HepG2 (cell line): Measurements from ENCODE around the gene DCTN1. TPM values are rescaled to one million over a fixed set of nuclear protein-coding genes. Genes with fewer than 3 reads are reported as not detected.

Source experiments
- ARNT2 ChIP-seq: sonication (generic); formaldehyde crosslinking; IDR thresholded peaks from 2 replicates; pipeline ENCODE4 v1.8.0; 2022; ENCODE audit warnings: mild to moderate bottlenecking, low read depth, missing genetic modification reagents, moderate library complexity
- ETV5 ChIP-seq: IDR thresholded peaks from 2 replicates; pipeline ENCODE4 v1.6.1; 2018; ENCODE audit warnings: missing biosample characterization, missing genetic modification reagents, inconsistent platforms, borderline replicate concordance
- MNT ChIP-seq: fragments of 450-650 bp; IDR thresholded peaks from 2 replicates; pipeline ENCODE4 v1.6.1; 2016
- MTERF4 ChIP-seq: sonication (generic); formaldehyde crosslinking; IDR thresholded peaks from 2 replicates; pipeline ENCODE4 v1.8.0; 2023; ENCODE audit warnings: mild to moderate bottlenecking, missing genetic modification reagents
- NKX3-1 ChIP-seq: sonication (generic); formaldehyde crosslinking; IDR thresholded peaks from 2 replicates; pipeline ENCODE4 v1.5.0; 2020; ENCODE audit warnings: missing genetic modification reagents
- SIN3B ChIP-seq: fragments of 150-350 bp; IDR thresholded peaks from 2 replicates; pipeline ENCODE4 v1.6.1; 2014; ENCODE audit warnings: low read length
- SNRNP70 ChIP-seq: fragments of 200-400 bp; formaldehyde crosslinking; IDR thresholded peaks from 2 replicates; pipeline ENCODE4 v1.6.1; 2017; ENCODE audit warnings: mild to moderate bottlenecking, low read depth, low read length, moderate library complexity
- ZFP82 ChIP-seq: sonication (generic); formaldehyde crosslinking; IDR thresholded peaks from 2 replicates; pipeline ENCODE4 v1.5.1; 2020; ENCODE audit warnings: mild to moderate bottlenecking, missing genetic modification reagents, borderline replicate concordance
- ZNF225 ChIP-seq: sonication (generic); formaldehyde crosslinking; IDR thresholded peaks from 2 replicates; pipeline ENCODE4 v1.4.0; 2020; ENCODE audit warnings: mild to moderate bottlenecking, missing genetic modification reagents
- ZNF3 ChIP-seq: IDR thresholded peaks from 2 replicates; pipeline ENCODE4 v1.7.0; 2017; ENCODE audit warnings: inconsistent platforms
- ZNF768 ChIP-seq: sonication (generic); formaldehyde crosslinking; IDR thresholded peaks from 2 replicates; pipeline ENCODE4 v1.4.0; 2020; ENCODE audit warnings: missing genetic modification reagents
- polyA plus RNA-seq, 8 experiments: library from polyadenylated mRNA; depleted of rRNA in 3 of 8; stranded (reverse) in 7 of 8; unstranded in 1 of 8; fragments of >200 nt; fragmentation: Illumina TruSeq in 4 of 8; extraction: Trizol in 4 of 8; gene quantifications; 2 replicates each; pipeline versions ENCODE4 v1.2.1 to v1.2.3, GENCODE V29; 2011 to 2016; ENCODE audit warnings: low read depth in 4 of 8, missing spikeins in 1 of 8, mixed read lengths in 1 of 8; ENCODE audit not compliant: insufficient read depth in 1 of 8
- total RNA-seq, 5 experiments: library from RNA; depleted of rRNA; stranded (reverse); fragments of >200 nt; fragmentation: Illumina TruSeq; extraction: Trizol; gene quantifications; 2 replicates each; pipeline ENCODE4 v1.2.3, GENCODE V29; 2016; ENCODE audit warnings: low read depth in 1 of 5
- TF ChIP-seq, protein P1 (sequence below): IDR thresholded peaks from 2 replicates; pipeline ENCODE4 v1.6.1; 2012; ENCODE audit warnings: inconsistent platforms
- TF ChIP-seq, protein P2 (sequence below): sonication (generic); formaldehyde crosslinking; IDR thresholded peaks from 2 replicates; pipeline ENCODE4 v1.8.0; 2022; ENCODE audit warnings: missing genetic modification reagents, mild to moderate bottlenecking, inconsistent platforms, borderline replicate concordance
- TF ChIP-seq, protein P3 (sequence below): sonication (generic); formaldehyde crosslinking; IDR thresholded peaks from 2 replicates; pipeline ENCODE4 v1.4.0; 2020; ENCODE audit warnings: low read depth, missing genetic modification reagents
- TF ChIP-seq, protein P4 (sequence below), 2 experiments: IDR thresholded peaks; 2 replicates each; pipeline ENCODE4 v1.6.1; 2011 to 2012; ENCODE audit warnings: low read length in 2 of 2, borderline replicate concordance in 1 of 2, low read depth in 1 of 2, mild to moderate bottlenecking in 1 of 2, moderate library complexity in 1 of 2

DCTN1 gene
- total and polyA plus RNA-seq, 2 of the 13 experiments (the other 11 are each of a cell fraction or from before 2014, with no cell fraction given) = 73.2 to 122 TPM

GRCh38 chr2:74421221-74421870, 41.2 kb upstream of the DCTN1 start, which contains the start of the genes C2orf81 and WDR54 (continued):
- TF ChIP-seq ZNF225 (CRISPR knock-in tag) = peak; percentile 90
- no peak for TF ChIP-seq SNRNP70
- peak; percentile 21; the same call in 1 of the 2 replicates for TF ChIP-seq MNT
- TF ChIP-seq, protein P1, sequence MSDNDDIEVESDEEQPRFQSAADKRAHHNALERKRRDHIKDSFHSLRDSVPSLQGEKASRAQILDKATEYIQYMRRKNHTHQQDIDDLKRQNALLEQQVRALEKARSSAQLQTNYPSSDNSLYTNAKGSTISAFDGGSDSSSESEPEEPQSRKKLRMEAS = peak; percentile 95
- TF ChIP-seq ARNT2 (CRISPR knock-in tag) = peak; percentile 91
- peak; percentile 75; the same call in 1 of the 2 replicates for TF ChIP-seq MTERF4
- TF ChIP-seq, protein P2, sequence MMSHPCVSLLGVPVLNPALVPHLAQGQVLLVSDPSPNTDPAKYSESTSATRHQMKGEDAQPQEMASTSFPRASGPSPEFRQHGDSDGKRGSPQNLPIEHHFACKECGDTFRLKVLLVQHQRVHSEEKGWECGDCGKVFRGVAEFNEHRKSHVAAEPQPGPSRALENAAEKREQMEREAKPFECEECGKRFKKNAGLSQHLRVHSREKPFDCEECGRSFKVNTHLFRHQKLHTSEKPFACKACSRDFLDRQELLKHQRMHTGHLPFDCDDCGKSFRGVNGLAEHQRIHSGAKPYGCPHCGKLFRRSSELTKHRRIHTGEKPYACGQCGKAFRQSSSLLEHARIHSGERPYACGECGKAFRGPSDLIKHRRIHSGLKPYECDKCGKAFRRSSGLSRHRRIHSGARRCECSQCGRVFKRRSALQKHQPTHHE (CRISPR knock-in tag) = peak; percentile 86
- TF ChIP-seq ZNF768 (CRISPR knock-in tag) = peak; percentile 27; the same call in 1 of the 2 replicates
- TF ChIP-seq SIN3B = no peak
- TF ChIP-seq ZFP82 = no peak
- peak; percentile 82 for TF ChIP-seq ETV5 (CRISPR knock-in tag)
- TF ChIP-seq, protein P3, sequence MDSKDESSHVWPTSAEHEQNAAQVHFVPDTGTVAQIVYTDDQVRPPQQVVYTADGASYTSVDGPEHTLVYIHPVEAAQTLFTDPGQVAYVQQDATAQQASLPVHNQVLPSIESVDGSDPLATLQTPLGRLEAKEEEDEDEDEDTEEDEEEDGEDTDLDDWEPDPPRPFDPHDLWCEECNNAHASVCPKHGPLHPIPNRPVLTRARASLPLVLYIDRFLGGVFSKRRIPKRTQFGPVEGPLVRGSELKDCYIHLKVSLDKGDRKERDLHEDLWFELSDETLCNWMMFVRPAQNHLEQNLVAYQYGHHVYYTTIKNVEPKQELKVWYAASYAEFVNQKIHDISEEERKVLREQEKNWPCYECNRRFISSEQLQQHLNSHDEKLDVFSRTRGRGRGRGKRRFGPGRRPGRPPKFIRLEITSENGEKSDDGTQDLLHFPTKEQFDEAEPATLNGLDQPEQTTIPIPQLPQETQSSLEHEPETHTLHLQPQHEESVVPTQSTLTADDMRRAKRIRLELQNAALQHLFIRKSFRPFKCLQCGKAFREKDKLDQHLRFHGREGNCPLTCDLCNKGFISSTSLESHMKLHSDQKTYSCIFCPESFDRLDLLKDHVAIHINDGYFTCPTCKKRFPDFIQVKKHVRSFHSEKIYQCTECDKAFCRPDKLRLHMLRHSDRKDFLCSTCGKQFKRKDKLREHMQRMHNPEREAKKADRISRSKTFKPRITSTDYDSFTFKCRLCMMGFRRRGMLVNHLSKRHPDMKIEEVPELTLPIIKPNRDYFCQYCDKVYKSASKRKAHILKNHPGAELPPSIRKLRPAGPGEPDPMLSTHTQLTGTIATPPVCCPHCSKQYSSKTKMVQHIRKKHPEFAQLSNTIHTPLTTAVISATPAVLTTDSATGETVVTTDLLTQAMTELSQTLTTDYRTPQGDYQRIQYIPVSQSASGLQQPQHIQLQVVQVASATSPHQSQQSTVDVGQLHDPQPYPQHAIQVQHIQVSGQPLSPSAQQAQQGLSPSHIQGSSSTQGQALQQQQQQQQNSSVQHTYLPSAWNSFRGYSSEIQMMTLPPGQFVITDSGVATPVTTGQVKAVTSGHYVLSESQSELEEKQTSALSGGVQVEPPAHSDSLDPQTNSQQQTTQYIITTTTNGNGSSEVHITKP (CRISPR knock-in tag) = no peak
- TF ChIP-seq, protein P4, sequence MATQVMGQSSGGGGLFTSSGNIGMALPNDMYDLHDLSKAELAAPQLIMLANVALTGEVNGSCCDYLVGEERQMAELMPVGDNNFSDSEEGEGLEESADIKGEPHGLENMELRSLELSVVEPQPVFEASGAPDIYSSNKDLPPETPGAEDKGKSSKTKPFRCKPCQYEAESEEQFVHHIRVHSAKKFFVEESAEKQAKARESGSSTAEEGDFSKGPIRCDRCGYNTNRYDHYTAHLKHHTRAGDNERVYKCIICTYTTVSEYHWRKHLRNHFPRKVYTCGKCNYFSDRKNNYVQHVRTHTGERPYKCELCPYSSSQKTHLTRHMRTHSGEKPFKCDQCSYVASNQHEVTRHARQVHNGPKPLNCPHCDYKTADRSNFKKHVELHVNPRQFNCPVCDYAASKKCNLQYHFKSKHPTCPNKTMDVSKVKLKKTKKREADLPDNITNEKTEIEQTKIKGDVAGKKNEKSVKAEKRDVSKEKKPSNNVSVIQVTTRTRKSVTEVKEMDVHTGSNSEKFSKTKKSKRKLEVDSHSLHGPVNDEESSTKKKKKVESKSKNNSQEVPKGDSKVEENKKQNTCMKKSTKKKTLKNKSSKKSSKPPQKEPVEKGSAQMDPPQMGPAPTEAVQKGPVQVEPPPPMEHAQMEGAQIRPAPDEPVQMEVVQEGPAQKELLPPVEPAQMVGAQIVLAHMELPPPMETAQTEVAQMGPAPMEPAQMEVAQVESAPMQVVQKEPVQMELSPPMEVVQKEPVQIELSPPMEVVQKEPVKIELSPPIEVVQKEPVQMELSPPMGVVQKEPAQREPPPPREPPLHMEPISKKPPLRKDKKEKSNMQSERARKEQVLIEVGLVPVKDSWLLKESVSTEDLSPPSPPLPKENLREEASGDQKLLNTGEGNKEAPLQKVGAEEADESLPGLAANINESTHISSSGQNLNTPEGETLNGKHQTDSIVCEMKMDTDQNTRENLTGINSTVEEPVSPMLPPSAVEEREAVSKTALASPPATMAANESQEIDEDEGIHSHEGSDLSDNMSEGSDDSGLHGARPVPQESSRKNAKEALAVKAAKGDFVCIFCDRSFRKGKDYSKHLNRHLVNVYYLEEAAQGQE (IDR thresholded peaks at IDR 0.05; ENCODE audit: borderline replicate concordance in 1 of 2, low read depth in 1 of 2, low read length in 2 of 2) = no peak; a peak in 1 of 4 replicates
- no peak for TF ChIP-seq ZNF3 (CRISPR knock-in tag)
- 0 out of 2 replicates have a peak, but pooled peaks have one; percentile 30 for TF ChIP-seq NKX3-1 (CRISPR knock-in tag)
